Natural killer cell treated with Interleukin-12 subunit alpha and Interleukin-12 subunit beta and Interleukin-15 and Interleukin-18, amount 100 ng/mL, for 72 hours (primary cell): ENCODE measurements around the gene TRAF3. TPM values are rescaled to one million over a fixed set of nuclear protein-coding genes. Genes with fewer than 3 reads are reported as not detected.

Experiments
- ATAC-seq, 2 donors: fragments of 150-1000 bp; cut with Tn5 transposase in 1 of 2; sonication (Bioruptor Pico), chemical (Tn5 transposase) in 1 of 2; 2 replicates each; pipeline ENCODE4 v1.10.0; 2021
- DNase-seq: peaks from one replicate; pipeline ENCODE4 v3.0.0; 2022; ENCODE audit warnings: low spot score
- H3K27ac Mint-ChIP-seq, 2 donors: 1 replicate in 1 of 2; 2 replicates in 1 of 2; pipeline ENCODE4 v1.8.0; 2022; ENCODE audit warnings: mixed read lengths in 2 of 2, mild to moderate bottlenecking in 1 of 2, moderate library complexity in 1 of 2
- H3K27me3 Mint-ChIP-seq, 2 donors: 1 replicate in 1 of 2; 2 replicates in 1 of 2; pipeline ENCODE4 v1.8.0; 2022; ENCODE audit warnings: mixed read lengths in 2 of 2
- H3K36me3 Mint-ChIP-seq: one replicate; pipeline ENCODE4 v1.8.0; 2022; ENCODE audit warnings: mixed read lengths
- H3K4me1 Mint-ChIP-seq, 2 donors: 1 replicate in 1 of 2; 2 replicates in 1 of 2; pipeline ENCODE4 v1.8.0; 2022; ENCODE audit warnings: low read depth in 2 of 2, mixed read lengths in 2 of 2, mild to moderate bottlenecking in 1 of 2
- H3K4me3 Mint-ChIP-seq: one replicate; pipeline ENCODE4 v1.8.0; 2022; ENCODE audit warnings: mixed read lengths
- H3K9me3 Mint-ChIP-seq: 2 replicates; pipeline ENCODE4 v1.8.0; 2022; ENCODE audit warnings: mixed read lengths
- total RNA-seq, 2 donors: library from RNA; stranded (reverse); gene quantifications; one replicate each; pipeline ENCODE4 v1.2.3, GENCODE V29; 2022

TRAF3 gene
- total RNA-seq, 2 donors from 2014 or later: 37.6 to 84.6 TPM

DNA sequence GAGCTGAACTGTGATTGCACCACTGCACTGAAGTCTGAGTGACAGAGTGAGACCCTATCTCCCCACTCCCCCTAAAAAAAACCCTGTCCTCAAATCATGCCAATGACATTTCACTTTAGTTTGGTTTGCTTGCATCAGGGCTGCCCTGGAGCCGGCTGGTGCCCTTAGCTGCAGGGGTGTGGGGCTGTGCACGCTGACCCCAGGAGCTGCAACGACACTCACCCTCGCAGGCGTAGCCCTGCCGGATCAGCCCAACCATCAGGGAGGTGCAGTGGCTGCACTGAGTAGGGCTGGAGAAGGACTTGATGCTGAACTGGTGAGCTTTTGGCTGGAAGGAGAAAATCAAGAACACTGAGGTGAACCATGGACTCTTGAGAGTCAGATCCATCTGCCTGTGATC, 175.0 kb downstream of the TRAF3 start:
- DNase-seq: no peak
- H3K4me1 Mint-ChIP-seq: peaks cover 9 to 10% of the 10 kb centered on the region in 2 donors
- no peak overlapping the region for H3K4me3 Mint-ChIP-seq
- no peak overlapping the region for H3K27ac Mint-ChIP-seq
- no peaks in the 10 kb centered on the region for H3K36me3 Mint-ChIP-seq
- no peak for ATAC-seq
- peaks cover 0 to under 1% of the 10 kb centered on the region in 2 donors for H3K27me3 Mint-ChIP-seq
- H3K9me3 Mint-ChIP-seq: no peaks in the 10 kb centered on the region

DNA sequence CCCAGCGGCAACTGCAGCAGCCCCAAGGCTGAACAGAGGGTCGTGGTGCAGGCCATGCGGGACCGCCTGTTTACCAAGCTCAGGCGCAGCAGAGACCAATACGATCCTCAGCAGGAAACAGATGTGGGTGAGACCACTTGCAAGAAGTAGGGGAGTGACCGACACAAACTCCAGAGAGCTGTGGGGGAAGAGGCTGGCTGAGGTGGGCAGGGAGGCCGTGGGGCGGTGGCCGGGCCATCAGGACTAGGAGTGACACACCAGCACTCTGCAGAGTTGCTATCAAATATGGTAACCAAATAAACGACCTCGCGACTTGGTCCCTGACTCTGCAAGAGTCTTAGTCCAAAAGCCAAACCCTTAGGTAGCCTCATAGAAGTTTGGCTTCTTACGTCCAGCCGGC, 175.9 kb downstream of the TRAF3 start:
- no peaks in the 10 kb centered on the region for H3K36me3 Mint-ChIP-seq
- no peak overlapping the region for H3K4me3 Mint-ChIP-seq
- no peaks in the 10 kb centered on the region for H3K27me3 Mint-ChIP-seq
- H3K27ac Mint-ChIP-seq: no peak overlapping the region
- DNase-seq (no peak), ATAC-seq (no peak)
- peaks cover 9 to 10% of the 10 kb centered on the region in 2 donors for H3K4me1 Mint-ChIP-seq
- H3K9me3 Mint-ChIP-seq: no peaks in the 10 kb centered on the region

DNA sequence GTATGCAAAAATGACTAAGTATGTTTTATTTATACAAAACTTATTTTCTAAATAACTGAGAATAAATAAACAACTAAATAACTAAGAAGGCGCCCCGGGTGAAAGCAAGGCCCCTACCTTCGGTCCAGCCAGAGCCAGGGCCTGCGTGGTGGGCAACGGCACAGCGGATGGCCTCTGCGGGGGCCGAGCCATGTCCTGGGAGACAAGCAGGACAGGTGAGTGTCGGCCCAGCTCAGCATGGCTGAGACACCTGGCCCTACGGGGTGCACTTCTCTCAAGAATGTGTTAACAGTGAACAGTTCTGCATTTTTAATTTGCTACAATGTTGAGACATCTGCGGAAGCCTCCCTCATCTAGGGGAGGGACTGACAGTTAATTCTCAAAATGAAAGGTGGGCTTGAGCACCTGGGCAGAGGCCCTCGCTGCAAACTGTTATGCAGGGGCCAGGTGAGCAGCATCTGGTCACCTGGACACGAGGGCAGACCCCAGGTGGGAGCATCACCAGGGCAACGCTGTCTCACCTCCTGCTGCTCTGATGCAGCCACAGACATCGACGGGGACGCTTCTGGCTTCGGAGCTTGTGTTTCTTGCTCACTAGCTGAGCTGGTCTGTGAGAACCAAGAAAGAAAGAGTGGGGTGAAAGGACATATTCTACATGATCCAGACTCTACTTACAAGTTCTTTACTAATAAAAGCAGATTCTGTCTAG, 177.0 kb downstream of the TRAF3 start:
- no peak overlapping the region for H3K4me3 Mint-ChIP-seq
- ATAC-seq (no peak), DNase-seq (no peak)
- H3K27ac Mint-ChIP-seq: no peak overlapping the region
- H3K27me3 Mint-ChIP-seq: no peaks in the 10 kb centered on the region
- H3K9me3 Mint-ChIP-seq: no peaks in the 10 kb centered on the region
- H3K4me1 Mint-ChIP-seq: peaks cover 3 to 4% of the 10 kb centered on the region in 2 donors
- no peaks in the 10 kb centered on the region for H3K36me3 Mint-ChIP-seq

DNA sequence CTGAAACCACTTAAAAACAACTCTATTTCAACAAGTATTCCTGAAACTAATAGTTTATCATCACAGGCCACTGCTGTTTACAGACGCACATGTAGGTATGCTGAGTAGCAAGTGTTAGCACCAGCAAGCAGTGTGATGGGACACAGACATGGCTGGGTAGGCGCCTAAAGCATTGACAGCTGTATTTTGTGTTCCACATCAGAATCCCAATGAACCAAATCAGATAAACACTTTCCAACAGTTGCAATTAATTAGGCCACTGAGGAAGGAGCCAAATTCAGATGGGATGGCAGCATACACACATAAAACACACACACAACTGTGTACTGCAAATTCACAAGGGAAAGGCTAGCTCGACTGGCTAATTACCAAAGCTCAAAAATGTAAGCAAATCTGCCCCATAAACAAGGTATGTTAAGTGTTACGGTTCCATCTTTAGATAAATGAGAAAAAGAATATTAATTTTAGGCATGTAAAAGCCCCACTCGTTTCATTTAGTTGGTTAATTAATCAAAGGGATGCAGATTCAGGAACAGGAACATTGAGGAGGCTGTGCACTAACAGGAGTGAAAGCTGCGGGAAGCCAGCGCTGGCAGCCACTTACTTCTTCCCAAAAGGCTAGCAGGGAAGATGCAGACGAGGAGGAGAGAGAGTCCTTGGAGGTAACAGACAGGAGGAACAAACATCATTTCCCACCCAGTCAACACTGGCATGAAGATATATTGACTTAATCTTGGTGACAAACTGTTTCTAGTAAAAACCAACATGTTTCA, 178.6 kb downstream of the TRAF3 start:
- Mint-ChIP-seq H3K4me1 (no peaks in the 10 kb centered on the region), H3K36me3 (no peaks in the 10 kb centered on the region), H3K27ac (no peak overlapping the region), H3K27me3 (no peaks in the 10 kb centered on the region), H3K9me3 (no peaks in the 10 kb centered on the region), H3K4me3 (no peak overlapping the region)
- ATAC-seq (no peak), DNase-seq (no peak)

DNA sequence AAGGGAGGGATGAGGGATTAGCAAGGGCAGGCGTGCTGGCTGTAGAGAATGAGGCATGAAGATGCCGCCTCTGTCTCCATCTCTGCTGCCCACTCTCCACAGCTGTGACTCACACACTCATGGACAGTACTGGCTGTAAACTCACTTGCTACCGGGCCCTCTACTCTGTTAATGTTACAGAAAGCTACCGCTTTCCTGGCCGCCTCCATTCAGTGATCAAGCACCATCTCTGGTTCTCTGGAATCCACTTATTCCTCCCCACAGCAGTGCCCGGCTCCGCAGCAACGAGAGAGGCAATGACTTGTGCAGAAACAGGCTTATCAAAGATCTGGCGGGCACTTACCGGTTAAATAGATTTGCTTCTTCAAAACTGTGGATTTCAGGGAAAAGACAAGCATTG, 180.0 kb downstream of the TRAF3 start:
- H3K9me3 Mint-ChIP-seq: no peaks in the 10 kb centered on the region
- no peak overlapping the region for H3K27ac Mint-ChIP-seq
- H3K27me3 Mint-ChIP-seq: no peaks in the 10 kb centered on the region
- H3K36me3 Mint-ChIP-seq: no peaks in the 10 kb centered on the region
- no peaks in the 10 kb centered on the region for H3K4me1 Mint-ChIP-seq
- DNase-seq: no peak
- ATAC-seq: peak in 1 of 2 donors; percentile 28
- H3K4me3 Mint-ChIP-seq: no peak overlapping the region

DNA sequence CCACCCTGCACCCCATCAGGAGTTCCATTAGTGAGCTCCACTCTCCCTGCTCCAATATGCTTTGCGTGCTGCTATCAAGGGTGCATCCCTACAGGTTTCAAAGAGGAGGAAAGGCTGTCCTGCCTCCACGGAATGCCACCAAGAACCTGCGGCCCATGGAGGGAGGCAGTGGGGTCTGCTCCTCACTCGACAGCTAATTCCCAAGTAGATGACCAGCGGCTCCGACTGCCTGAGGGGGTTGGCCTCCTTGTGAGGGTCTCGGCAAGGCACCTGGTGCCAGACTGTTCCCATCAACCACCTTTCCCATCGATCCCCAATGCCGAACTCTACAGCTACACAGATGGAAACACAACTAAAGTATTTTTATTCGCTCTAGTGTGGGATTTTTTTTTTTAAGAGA, 181.2 kb downstream of the TRAF3 start:
- H3K36me3 Mint-ChIP-seq: no peaks in the 10 kb centered on the region
- H3K4me1 Mint-ChIP-seq: no peaks in the 10 kb centered on the region
- ATAC-seq: no peak
- no peaks in the 10 kb centered on the region for H3K9me3 Mint-ChIP-seq
- DNase-seq: no peak
- no peak overlapping the region for H3K4me3 Mint-ChIP-seq
- no peaks in the 10 kb centered on the region for H3K27me3 Mint-ChIP-seq
- no peak overlapping the region for H3K27ac Mint-ChIP-seq

Other genes with a start within 250 kb of the TRAF3 start
- gene RCOR1, start 184.8 kb upstream of the TRAF3 start, total RNA-seq: 10 to 100 TPM; 17.1 to 17.5 TPM
- 1 to 10 TPM in 1 of 2 donors, under 1 TPM in 1; 0.21 to 1.0 TPM for gene AMN, start 145.2 kb downstream of the TRAF3 start, total RNA-seq